ENCODE data around the gene PRKCB.

Gene PRKCB

DNA sequence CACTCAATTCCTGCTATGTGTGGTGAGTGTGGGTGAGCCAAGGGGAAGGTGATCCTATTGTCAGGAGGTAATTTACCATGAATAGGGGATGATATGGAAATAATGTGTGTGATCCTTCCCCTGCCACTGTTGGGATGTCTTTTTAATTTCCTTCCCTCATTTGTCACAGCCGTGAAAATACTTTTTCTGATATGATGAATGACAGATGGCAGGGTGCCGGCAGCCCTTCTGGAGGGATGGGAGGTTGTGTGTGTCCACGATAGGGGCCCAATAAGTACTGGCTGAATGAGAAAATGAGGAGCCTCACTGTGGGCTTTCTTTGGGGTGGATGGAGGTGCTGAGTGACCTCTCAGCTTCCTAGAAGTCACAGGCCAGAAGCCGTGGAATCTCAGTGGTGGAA, 109.5 kb downstream of the PRKCB start:
- no peak for DNase-seq

DNA sequence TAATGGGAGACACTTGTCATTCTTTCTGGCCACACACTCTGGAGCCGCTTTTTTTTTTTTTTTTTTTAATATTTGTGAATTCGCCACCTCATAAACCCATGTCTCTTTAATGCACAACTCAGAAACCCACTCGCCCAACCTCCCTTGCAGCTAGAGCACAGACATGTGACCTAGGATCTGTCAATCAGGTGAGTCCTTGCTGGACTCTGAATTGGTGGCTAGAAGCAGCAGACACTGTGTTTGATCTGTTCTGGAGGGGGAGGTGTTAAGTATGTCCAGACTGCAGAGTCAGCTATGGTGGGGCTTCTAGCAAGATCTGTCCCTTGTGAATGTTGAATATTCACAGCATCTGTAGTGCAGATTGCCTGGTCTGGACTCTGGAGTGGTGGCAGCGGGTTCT, 112.1 kb downstream of the PRKCB start:
- DNase-seq, result no peak

- DNase-seq, result no peak
Observed at GRCh38 chr16:23948949-23949411, 113.2 kb downstream of the PRKCB start.

DNA sequence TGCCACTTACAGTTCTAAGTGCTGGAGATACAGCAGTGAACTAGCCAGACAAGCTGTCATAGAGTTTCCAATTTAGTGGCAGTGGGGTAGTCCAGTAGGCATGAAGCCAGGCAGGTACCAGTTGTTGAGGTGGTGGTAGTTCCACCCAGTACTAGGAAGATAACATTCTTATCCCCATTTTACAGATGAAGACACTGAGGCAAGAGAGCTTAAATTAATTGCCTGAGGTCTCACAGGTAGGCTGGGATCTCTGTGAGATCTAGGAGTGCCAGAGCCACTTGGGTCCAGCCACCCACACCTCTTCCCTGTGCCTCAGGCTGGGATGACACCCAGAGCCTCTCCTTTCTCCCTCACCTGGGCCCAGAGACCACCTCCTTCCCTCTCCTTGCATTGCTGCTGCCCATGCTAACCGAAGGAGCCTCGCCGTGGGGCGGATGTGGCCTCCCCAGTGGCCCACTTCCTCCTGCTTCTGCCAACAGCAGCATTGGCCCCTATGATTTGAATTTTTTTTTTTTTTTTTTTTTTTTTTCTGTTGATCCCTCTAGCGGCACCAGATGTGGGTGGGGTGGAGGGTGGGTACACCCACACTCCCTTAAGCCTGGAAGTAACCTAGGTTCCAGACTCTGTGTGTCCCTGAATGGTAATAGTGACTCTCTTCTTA, 114.0 kb downstream of the PRKCB start:
- no peak for DNase-seq

DNA sequence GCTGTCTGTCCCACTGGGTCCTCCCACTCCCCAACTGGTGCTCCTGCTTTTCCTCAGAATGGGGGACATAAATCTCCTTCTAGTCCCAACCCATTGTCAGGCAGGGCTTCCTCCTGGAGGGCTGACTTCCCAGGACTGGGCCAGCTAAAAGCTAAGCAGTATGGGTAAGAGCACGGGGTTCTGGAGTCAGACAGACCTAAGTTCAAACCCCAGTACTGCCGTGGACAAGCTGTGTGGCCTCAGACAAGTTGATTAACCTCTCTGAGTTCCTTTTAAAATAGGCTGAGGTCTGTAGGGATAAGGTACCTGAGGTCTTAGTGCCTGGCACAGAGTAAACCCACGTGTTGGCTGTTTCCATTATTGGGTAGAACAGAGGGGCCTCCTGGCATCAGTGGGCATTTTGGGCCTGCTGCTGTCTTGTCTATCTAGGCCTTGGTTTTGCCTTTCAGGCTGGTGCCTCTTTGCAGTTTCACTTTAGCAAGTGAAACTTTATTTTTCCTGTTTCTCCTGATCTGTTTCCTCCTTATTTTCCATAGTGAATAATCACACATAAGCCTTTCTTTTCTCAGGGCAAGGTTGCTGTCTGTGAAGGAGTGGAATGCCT, 114.6 kb downstream of the PRKCB start:
- DNase-seq, result no peak

GRCh38 chr16:23950898-23951297, 115.1 kb downstream of the PRKCB start:
- no peak for DNase-seq

- no peak for DNase-seq
Observed at GRCh38 chr16:23952128-23952970, 116.6 kb downstream of the PRKCB start.

DNA sequence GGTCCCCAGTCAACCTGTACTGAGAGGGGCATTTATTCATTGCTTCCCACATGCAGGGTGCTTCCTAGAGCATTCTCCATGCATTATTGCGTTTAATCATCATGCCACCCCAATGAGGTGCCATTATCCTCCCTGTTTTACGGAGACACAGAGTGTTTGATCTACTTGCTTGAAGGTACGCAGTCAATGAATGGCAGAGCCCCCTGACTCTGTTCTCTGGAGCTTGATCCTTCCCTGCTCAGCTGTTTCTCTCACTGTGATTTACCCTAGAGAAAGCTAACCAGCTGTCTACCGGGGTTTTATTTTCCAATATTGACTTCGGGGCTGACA, 117.2 kb downstream of the PRKCB start:
- no peak for DNase-seq

DNA sequence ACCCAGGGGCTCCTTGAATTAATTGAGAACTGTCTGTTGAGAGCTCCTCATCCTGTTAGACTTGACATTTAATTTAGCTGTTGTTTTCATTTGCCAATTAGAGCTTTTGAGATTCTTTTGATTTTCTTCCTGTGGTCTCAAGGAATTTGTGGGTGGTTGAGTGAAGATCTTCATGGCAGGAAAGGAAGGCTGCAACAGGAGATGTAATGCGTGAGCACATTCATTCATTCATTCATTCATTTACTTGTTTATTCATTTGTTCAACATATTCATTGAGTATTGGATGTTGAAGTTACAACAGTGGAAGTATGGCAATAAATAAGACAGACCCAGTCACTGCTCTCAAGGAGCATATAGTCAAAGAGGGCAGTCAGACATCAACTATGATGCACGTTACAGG, 117.7 kb downstream of the PRKCB start:
- DNase-seq, result no peak

DNA sequence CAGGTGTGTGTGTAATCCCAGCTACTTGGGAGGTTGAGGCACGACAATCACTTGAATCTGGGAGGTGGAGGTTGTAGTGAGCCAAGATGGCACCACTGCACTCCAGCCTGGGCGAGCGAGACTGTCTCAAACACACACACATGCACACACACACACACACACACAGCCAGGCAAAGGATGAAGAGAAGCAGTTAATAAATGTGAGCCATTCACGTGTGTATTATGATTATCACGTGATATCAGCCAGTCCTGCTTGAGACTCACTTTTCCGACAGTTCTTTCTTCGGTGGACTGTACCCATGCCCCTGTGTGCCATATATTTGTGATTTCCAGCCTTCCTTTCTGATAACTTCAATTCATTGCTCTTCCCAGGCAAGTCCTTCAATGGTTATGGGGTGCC, 119.3 kb downstream of the PRKCB start:
- DNase-seq, result no peak

DNA sequence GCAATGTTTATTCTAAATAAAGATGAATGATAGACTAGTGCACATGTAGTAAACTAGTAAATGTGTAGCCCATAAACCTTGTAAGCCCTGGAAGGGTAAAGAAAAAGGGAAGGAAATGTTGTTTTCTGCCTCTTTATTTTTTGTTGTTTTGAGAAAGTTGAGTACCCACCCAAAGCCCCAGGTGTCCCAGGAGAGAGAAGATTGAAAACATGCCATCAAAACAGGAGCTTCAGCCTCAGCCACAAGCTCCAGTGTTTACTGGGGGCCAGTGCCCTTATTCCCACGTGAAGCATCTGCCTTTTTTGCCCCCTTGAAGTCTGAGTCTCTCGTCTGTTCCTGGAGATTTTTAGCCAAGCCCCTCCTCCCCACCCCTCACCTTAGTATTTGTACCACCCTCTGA, 121.5 kb downstream of the PRKCB start:
- DNase-seq, result no peak

- no peak for DNase-seq
Observed at GRCh38 chr16:23959072-23959751, 123.4 kb downstream of the PRKCB start.

DNA sequence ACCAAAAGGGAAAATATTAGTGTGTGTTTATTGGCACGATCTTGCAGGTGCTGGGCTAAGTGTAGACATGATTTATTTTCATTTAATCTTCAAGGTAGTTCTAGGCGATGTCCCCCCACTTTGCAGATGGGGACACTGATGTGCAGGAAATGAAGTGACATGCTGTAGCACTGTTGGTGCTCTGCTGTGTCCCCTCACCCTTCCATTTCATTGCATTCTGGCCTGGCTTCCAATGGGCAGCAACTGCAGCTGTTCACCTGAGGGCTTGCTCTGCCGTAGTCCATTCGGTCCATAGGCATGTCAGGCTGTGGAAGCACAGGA, 123.9 kb downstream of the PRKCB start:
- no peak for DNase-seq

GRCh38 chr16:23960081-23960885, 124.5 kb downstream of the PRKCB start:
- DNase-seq, result no peak

DNA sequence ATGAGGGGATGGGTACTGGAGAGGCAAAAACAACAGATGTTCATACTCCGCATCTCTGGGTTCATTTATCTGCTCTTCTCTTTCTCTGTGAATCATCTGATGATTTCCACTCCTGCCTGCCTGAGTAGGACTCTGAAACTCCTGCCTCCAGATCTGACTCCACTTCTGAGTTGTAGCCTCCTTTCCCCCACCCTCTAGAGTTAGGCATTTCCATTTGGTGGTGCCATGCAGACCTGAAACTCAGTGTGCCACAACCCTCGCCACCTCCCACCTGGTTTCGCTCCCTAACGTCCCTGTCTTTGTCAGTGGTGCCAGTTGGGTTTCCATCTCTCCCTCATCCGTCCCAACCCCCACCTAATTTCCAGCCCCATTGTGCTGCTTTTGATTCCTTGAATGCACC, 126.2 kb downstream of the PRKCB start:
- DNase-seq, result no peak

DNA sequence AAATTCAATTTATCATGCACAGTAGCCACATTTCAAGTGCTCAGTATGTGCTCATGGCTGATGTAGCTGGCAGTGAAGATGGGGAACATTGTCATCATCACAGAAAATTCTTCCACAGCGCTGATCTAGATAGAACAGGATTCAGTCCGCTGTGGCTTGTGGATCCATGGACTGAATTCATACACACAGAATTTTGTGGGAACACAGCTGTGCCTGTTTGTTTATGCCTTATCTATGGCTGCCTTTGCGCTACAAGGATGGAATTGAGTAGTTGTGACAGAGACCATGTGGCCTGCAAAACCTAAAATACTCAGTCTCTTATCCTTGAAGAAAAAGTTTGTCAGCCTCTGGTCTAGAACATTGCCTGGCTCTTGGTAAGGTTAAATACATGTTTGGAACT, 128.4 kb downstream of the PRKCB start:
- no peak for DNase-seq

GRCh38 chr16:23965137-23965733, 129.5 kb downstream of the PRKCB start:
- no peak for DNase-seq

DNA sequence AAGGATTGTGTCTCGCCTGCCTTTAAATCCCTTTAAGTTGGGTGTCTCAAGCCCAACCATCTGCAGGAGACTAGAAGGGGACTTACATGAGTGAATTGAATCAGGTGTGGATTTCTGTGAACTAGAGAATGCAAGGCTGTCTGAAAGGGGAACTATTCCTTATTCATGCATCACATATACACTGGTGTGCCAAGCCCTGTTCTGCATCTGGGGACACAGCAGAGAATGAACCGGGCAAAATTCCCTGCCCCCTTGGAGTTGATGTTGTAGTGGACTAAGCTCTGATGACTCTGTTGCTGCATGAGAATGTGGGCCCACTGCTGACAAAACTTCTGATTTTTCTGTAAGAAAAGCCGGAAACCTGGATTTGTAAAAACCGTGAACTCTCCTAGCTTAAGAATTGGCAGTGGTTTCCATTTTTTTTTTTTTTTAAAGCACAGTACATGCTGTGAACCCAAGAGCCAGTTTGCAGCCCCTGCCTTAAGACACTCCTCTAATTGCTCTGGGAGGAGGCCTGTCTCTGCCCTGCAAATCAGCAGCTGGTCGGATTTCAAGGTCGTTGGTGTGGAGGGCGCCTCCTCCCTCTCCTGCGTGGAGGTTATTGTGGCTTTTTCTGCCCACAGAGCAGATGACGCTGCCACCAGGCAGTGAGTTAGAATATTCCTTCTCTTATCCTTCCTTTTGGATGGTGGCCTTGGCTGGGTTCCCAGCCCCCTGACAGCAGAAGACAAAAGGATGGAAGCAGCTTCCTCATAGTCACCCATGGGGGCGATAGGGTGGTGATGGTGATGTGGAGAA, 131.0 kb downstream of the PRKCB start:
- no peak for DNase-seq

GRCh38 chr16:23967775-23968174, 132.0 kb downstream of the PRKCB start:
- no peak for DNase-seq

DNA sequence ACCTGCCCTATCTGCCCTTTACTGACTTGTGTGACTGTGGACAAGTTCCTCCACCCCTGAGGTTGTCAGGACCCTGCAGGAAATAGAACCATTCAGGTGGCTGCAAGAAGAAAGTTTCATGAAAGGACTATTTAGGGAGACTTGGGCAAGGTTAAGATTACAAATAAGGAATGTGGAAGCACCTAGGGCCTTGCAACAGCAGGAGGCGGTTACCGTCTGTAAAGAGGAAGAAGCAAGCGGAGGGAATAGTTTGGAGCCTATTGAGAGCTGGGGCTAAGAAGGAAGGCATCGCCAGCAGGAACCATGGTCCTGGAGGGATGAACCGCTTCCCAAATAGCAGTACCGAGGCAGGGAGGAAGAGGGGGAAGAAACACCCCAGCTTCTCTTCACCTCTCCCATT, 132.4 kb downstream of the PRKCB start:
- no peak for DNase-seq

DNA sequence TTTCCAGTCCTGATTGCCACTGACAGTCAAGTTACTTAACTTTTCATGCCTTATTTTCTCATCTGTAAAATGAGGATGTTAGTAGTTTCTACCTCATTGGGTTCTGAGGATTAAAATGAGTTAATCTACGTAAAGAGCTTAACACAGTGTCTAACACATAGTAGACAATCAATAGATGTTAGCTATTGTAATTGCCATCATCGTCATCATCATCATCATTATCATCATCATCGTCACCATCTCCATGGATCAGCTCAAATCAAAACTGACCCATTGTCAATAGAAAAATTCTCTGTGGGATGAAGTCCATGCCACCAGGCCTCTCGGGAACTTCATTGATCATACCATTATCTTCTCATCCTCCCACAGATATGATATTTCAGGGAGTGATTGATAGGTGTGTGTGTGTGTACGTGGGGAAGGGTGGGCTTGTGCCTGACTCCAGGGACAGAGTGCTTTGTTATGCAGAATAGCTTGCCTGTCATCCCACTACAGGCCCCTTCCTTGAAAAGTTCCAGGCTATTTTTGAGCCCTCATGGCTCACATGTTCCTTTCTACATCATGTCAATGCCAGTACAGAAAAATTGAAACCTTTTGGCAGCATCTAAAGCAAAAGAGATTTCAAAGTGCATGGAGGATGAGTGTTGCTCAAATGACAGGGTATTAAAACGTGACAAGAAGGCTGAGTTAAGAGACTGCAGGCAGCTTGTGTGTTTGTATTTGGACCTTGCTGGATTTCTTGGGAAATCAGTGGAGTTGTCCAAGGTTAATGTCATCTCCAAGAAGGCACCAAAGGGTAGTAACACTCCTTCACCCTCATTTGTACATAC, 133.9 kb downstream of the PRKCB start:
- no peak for DNase-seq

Data from femur (tissue), 1 donor.